HG03097 (cell line): ENCODE results near the gene NSD2.

Experiments
- ATAC-seq: cut with Tn5 transposase; IDR thresholded peaks from one replicate; pipeline ENCODE4 v1.9.1; 2021; ENCODE audit not compliant: unreplicated experiment, low FRiP score

Gene NSD2

GRCh38 chr4:1964971-1965370 lies 93.8 kb downstream of the NSD2 start:
- no peak for ATAC-seq

GRCh38 chr4:1967512-1968149 lies 96.4 kb downstream of the NSD2 start:
- no peak for ATAC-seq

- no peak for ATAC-seq
These were observed 97.6 kb downstream of the NSD2 start for GRCh38 chr4:1968686-1969295.

DNA sequence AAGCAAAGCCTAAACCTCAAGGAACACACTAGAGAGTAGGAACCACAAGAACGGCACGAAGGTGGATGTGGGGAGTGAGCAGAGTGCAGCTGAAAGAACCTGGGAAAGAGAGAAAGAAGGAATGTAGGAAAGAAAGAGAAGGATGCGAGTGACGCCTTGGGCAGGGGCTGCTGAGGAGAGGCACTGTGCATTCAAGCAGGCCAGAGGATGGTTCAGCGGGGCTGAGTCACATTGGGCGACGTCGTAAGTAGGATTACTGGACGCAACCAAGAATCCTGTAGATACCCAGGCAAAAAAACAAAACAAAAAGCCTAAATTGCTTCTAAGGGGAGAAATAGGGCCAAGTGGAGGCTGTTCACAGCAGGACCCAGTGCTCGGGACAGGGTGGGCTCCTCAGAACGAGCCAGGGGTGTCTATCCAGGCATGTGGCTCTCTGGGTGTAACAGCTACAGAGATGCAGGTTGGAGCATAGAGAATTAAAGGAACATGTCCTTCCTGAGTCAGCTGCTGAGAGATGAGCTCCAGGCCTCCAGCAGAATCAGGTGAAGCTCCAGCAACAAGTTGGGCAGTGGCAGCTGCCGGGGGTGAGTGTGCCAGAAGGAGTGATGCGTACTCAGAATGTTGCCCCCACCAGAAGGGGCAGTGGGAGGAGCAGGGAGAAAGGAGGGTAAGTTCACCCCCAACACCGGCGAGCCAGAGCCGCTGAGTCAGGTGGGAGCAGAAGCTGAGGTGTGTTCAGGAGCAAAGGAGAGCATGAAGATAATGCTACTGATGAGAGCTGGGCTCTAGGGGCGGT lies 98.9 kb downstream of the NSD2 start:
- ATAC-seq = no peak

- ATAC-seq = no peak
These were observed 99.7 kb downstream of the NSD2 start for GRCh38 chr4:1970926-1971325.

- ATAC-seq = no peak
These were observed 100.4 kb downstream of the NSD2 start for GRCh38 chr4:1971456-1972200.

DNA sequence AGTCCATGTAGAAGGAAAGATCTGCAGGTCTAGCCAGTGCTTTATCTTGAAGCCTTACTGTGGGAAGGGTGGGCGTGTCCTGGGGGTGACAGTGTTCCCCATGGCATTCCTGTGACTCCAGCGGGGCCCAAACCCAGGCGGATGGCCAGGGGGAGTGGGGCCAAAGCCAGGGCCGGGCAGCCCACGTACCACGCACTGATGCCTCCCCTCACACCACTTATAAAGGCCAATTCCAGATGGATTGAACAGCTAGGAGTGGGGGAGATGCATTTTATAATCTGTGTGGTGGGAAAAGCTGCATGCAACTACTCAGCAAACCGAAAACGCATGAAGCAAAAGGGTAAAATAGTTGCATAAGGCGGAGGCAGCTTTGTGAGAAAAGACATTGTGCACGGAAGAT lies 101.2 kb downstream of the NSD2 start:
- ATAC-seq = no peak

GRCh38 chr4:1973218-1973617 lies 102.0 kb downstream of the NSD2 start:
- no peak for ATAC-seq

- no peak for ATAC-seq
These were observed 102.5 kb downstream of the NSD2 start for GRCh38 chr4:1973661-1974060.

GRCh38 chr4:1974840-1975239 lies 103.6 kb downstream of the NSD2 start:
- ATAC-seq = no peak

DNA sequence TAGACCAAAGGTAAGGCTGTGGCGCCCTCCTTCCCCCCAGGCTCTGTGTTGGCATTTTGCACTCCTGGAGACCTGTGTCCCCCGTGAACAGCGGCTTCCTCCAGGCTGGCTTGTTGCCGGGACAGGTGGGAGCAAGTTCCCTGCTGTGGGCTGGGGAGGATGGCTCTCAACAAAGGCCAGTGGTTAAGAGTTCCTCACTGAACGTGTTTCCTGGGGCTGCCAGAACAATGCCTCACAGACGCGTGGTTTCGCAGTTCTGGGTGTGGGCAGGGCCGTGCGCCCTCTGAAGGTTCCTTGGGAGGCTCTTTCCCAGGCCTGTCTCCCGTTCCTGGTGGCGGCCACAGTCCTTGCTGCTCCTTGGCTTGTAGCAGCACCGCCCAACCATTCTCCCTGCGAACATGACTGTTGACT lies 104.2 kb downstream of the NSD2 start:
- no peak for ATAC-seq

DNA sequence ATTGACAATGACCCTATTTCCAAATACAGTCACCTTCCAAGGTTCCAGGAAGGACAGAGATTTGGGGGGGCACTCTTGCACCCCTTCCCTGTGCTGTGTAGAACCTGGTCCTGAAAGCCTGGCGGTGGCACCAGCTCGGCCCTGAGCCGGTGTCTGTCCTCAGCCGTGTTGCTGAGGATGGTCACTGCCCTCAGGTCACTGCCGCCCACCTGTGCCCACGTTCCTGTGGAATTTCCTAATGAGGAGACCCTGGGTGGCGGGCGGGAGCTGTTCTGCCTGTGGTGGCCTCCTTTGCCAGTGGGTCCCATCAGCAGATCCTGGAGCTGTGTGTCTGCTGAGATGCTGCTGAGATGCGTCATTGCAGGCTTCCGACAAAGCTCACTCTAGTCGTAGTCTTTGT lies 104.7 kb downstream of the NSD2 start:
- no peak for ATAC-seq

GRCh38 chr4:1976416-1977352 lies 105.5 kb downstream of the NSD2 start:
- no peak for ATAC-seq

DNA sequence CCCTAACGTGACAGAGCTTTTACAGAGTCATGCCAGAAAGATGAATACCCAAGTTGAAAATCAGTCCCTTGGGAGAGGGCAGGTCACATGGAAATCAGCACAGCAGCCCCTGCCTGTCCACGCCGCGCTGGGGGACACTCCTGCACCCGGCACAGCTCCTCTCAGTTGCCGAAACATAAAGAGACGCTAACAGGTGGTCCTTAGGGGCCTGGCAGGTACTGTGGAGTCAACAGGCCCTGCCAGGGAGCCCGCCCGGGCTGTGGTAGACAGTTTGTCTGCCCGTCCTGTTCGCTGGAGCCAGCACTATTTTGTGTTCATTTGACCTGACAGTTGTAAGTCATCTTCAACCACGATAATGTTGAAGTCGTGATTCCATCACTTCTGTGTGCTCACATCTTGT lies 107.0 kb downstream of the NSD2 start:
- ATAC-seq = no peak

GRCh38 chr4:1978741-1979476 lies 107.7 kb downstream of the NSD2 start:
- no peak for ATAC-seq

DNA sequence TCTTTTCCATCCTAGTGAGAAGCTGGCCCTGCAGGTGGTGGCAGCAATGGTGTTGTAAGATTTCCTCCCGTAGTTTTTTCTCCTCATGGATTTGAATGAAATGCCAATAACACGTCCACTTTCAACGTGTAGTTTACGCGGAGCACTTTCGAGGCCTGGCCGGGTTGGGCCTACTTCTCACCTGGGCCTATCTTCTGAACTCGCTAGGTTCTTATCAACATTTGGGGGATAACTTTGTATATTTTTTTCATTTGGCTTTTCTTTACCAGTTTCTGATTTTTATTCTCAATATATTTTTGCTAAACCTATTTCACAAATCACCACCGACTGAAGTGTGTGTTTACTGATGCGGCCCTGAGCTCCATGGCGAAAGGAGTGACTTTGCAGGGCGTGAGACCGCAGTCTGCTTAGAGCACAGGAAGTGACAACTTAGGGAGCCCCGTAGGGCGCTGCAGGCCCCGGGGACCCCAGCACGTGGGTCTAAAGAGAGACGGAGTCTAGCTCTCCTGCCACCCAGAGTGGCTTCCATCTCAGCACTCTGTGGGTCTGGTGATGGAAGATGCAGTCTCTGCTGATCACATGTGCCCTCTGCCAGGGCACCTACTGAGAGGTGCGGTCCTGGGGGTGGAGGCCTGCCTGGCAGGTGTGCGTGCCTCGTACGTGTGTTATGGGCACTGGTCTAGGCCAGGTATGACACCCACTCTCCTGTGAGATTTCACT lies 108.4 kb downstream of the NSD2 start:
- ATAC-seq = no peak

GRCh38 chr4:1980561-1981041 lies 109.4 kb downstream of the NSD2 start:
- no peak for ATAC-seq

GRCh38 chr4:1981251-1982058 lies 110.3 kb downstream of the NSD2 start:
- no peak for ATAC-seq
